Measurements from ENCODE around the gene MYMX.

DNA sequence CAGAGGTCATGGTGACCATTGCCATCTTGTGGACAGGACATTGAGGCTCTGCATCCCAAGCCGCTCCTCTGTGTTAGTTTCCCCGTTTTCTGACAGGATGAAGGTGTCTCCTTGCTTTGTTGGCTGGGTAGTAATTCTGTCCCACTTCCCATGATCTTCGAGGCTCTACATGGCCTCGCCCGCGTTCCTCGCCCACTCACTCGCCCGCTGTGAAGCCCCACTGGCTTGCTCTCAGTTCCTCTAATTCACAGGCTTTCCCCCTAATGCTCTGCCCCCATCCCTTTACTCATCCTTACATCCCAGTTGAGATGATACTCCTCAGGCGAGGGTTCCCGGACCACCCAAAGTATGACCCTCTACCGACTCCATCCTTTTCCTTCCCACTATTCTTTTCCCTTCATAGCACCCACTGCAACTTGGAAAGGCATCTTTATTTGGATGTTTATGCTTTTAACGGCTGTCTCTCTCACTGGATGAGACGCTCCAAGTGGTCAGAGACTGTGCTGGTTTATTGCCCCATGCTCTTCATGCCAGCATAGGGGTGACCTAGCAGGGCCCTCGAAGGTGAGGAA lies 41.1 kb downstream of the MYMX start:
- TF ChIP-seq, protein P1, sequence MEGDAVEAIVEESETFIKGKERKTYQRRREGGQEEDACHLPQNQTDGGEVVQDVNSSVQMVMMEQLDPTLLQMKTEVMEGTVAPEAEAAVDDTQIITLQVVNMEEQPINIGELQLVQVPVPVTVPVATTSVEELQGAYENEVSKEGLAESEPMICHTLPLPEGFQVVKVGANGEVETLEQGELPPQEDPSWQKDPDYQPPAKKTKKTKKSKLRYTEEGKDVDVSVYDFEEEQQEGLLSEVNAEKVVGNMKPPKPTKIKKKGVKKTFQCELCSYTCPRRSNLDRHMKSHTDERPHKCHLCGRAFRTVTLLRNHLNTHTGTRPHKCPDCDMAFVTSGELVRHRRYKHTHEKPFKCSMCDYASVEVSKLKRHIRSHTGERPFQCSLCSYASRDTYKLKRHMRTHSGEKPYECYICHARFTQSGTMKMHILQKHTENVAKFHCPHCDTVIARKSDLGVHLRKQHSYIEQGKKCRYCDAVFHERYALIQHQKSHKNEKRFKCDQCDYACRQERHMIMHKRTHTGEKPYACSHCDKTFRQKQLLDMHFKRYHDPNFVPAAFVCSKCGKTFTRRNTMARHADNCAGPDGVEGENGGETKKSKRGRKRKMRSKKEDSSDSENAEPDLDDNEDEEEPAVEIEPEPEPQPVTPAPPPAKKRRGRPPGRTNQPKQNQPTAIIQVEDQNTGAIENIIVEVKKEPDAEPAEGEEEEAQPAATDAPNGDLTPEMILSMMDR (IDR thresholded peaks at IDR 0.05) = peak; percentile 80
- TF ChIP-seq SIN3A (IDR thresholded peaks at IDR 0.05; ENCODE audit: borderline replicate concordance, insufficient read depth, low read depth, low read length) = no peak
- TF ChIP-seq POLR2AphosphoS5 (IDR thresholded peaks at IDR 0.05; ENCODE audit: low read depth, low read length) = no peak; the same call in 1 of the 2 replicates
